Kidney (tissue), 14 donors: ENCODE data around the gene LIMK1. TPM values are rescaled to one million over a fixed set of nuclear protein-coding genes. Genes with fewer than 3 reads are reported as not detected.
A peak's percentile ranks its signal among the peaks of the same experiment; 100 is the strongest.

ENCODE experiments used
- DNase-seq, 5 donors: peaks; one replicate each; pipeline ENCODE4 v3.0.0-alpha.2; 2013 to 2020
- FAIRE-seq: peaks from 2 replicates; lab custom pipeline; 2012; peaks lifted over from hg19 to GRCh38; lab: Jason Lieb, UNC
- H3K27ac ChIP-seq, 2 donors: one replicate each; pipeline ENCODE4 v1.7.0; 2013; ENCODE audit warnings: low read depth in 2 of 2, low read length in 2 of 2, inconsistent platforms in 1 of 2
- H3K27me3 ChIP-seq: one replicate; pipeline ENCODE4 v1.7.1; 2013; ENCODE audit warnings: low read length, inconsistent platforms; ENCODE audit not compliant: control insufficient read depth, insufficient read depth
- H3K36me3 ChIP-seq, 3 donors: one replicate each; pipeline versions ENCODE4 v1.7.0 to v1.7.1; 2013; ENCODE audit warnings: low read length in 3 of 3, control low read depth in 1 of 3, inconsistent platforms in 1 of 3; ENCODE audit not compliant: insufficient read depth in 3 of 3, control insufficient read depth in 2 of 3
- H3K4me1 ChIP-seq, 3 donors: one replicate each; pipeline versions ENCODE4 v1.7.0 to v1.7.1; 2013; ENCODE audit warnings: low read length in 3 of 3, inconsistent platforms in 1 of 3, low read depth in 1 of 3; ENCODE audit not compliant: control insufficient read depth in 2 of 3, insufficient read depth in 2 of 3
- H3K4me3 ChIP-seq, 3 donors: one replicate each; pipeline versions ENCODE4 v1.7.0 to v1.8.1; 2013; ENCODE audit warnings: low read length in 3 of 3, control low read depth in 1 of 3, inconsistent platforms in 1 of 3
- H3K9ac ChIP-seq, 3 donors: one replicate each; pipeline versions ENCODE4 v1.7.0 to v1.7.1; 2013; ENCODE audit warnings: low read length in 3 of 3, control low read depth in 1 of 3, inconsistent platforms in 1 of 3
- H3K9me3 ChIP-seq, 3 donors: one replicate each; pipeline versions ENCODE4 v1.7.0 to v1.7.1; 2013; ENCODE audit warnings: low read length in 3 of 3, control low read depth in 1 of 3, inconsistent platforms in 1 of 3; ENCODE audit not compliant: control insufficient read depth in 2 of 3, insufficient read depth in 1 of 3
- intact Hi-C: fragments of 100-400 bp; cut with DNase I; formaldehyde crosslinking; loops from one replicate; pipeline ENCODE4 v1.11.1; 2022
- polyA plus RNA-seq: library from polyadenylated mRNA; stranded (reverse); fragments of 350-450 nt; fragmentation: Illumina TruSeq; extraction: RNeasy Lipid Tissue Mini Kit (QIAGEN cat#74804); gene quantifications from one replicate; pipeline ENCODE4 v1.2.3, GENCODE V29; 2014; ENCODE audit warnings: low read depth, low replicate concordance; ENCODE audit not compliant: insufficient read depth
- total RNA-seq: library from RNA; stranded (reverse); fragmentation: NEBNext Ultra II Directional; extraction: Animal tissue kit (Norgen Biotek cat#: 25700); gene quantifications from one replicate; pipeline ENCODE4 v1.2.1, GENCODE V29; 2021
- TF ChIP-seq, protein P1 (sequence below): IDR thresholded peaks from 3 replicates; pipeline ENCODE4 v1.5.1; 2012; ENCODE audit warnings: mild to moderate bottlenecking, moderate library complexity, borderline replicate concordance; ENCODE audit not compliant: insufficient read depth; ENCODE audit errors: extremely low read depth
- donor health status: control.
- donor health status: control.
- donor health status: control.
- donor health status: control.
- donor health status: control.
- donor health status: DM: yes; HTN: yes; CAD: no.
- donor health status: Normal renal cell carcinoma (clear cell type).

LIMK1 gene
- total and polyA plus RNA-seq, 2 donors from 2014 or later = 9.1 to 23.8 TPM

DNA sequence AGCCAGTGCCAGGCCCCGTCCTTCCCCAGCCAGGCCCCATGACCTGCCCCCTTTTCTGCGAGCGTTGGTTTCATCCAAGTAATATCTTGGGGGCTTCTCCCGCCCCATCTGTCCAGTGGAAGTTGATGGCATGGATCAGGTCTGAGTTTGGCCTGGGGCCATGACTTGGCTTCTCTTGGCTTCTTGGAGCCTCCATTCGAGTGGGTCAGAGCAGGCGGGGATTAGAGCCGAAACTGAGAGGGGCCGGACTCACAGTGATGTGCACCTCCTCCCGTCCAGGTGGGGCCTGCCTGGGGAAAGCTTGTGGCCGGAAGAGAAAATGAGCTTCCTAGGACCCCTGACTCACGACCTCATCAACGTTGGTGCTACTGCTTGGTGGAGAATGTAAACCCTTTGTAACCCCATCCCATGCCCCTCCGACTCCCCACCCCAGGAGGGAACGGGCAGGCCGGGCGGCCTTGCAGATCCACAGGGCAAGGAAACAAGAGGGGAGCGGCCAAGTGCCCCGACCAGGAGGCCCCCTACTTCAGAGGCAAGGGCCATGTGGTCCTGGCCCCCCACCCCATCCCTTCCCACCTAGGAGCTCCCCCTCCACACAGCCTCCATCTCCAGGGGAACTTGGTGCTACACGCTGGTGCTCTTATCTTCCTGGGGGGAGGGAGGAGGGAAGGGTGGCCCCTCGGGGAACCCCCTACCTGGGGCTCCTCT lies 15.1 kb upstream of the LIMK1 start:
- intact Hi-C loops = no loop called here

DNA sequence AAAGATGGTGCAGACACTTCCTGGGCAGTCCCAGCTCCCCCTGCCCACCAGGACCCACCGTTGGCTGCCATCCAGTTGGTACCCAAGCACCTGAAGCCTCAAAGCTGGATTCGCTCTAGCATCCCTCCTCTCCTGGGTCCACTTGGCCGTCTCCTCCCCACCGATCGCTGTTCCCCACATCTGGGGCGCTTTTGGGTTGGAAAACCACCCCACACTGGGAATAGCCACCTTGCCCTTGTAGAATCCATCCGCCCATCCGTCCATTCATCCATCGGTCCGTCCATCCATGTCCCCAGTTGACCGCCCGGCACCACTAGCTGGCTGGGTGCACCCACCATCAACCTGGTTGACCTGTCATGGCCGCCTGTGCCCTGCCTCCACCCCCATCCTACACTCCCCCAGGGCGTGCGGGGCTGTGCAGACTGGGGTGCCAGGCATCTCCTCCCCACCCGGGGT lies 14.5 kb upstream of the LIMK1 start:
- TF ChIP-seq, protein P1, sequence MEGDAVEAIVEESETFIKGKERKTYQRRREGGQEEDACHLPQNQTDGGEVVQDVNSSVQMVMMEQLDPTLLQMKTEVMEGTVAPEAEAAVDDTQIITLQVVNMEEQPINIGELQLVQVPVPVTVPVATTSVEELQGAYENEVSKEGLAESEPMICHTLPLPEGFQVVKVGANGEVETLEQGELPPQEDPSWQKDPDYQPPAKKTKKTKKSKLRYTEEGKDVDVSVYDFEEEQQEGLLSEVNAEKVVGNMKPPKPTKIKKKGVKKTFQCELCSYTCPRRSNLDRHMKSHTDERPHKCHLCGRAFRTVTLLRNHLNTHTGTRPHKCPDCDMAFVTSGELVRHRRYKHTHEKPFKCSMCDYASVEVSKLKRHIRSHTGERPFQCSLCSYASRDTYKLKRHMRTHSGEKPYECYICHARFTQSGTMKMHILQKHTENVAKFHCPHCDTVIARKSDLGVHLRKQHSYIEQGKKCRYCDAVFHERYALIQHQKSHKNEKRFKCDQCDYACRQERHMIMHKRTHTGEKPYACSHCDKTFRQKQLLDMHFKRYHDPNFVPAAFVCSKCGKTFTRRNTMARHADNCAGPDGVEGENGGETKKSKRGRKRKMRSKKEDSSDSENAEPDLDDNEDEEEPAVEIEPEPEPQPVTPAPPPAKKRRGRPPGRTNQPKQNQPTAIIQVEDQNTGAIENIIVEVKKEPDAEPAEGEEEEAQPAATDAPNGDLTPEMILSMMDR = no peak
- FAIRE-seq = no peak
- H3K27ac ChIP-seq = no peak overlapping the region
- H3K9ac ChIP-seq = no peak overlapping the region
- intact Hi-C loops = no loop called here
- H3K36me3 ChIP-seq = no peaks in the 10 kb centered on the region
- H3K4me3 ChIP-seq = no peak overlapping the region
- peak in 1 of 5 donors; percentile 69 for DNase-seq
- no peaks in the 10 kb centered on the region for H3K4me1 ChIP-seq
- no peaks in the 10 kb centered on the region for H3K9me3 ChIP-seq
- H3K27me3 ChIP-seq = no peaks in the 10 kb centered on the region

More for the DNA sequence above, 15.1 kb upstream of the LIMK1 start:
- no peak overlapping the region for H3K9ac ChIP-seq
- no peak overlapping the region for H3K27ac ChIP-seq
- TF ChIP-seq, protein P1 = no peak
- no peak overlapping the region for H3K4me3 ChIP-seq
- DNase-seq = peak in 1 of 5 donors; percentile 77
- no peaks in the 10 kb centered on the region for H3K36me3 ChIP-seq
- no peak for FAIRE-seq
- H3K27me3 ChIP-seq = no peaks in the 10 kb centered on the region
- H3K9me3 ChIP-seq = no peaks in the 10 kb centered on the region
- no peaks in the 10 kb centered on the region for H3K4me1 ChIP-seq

DNA sequence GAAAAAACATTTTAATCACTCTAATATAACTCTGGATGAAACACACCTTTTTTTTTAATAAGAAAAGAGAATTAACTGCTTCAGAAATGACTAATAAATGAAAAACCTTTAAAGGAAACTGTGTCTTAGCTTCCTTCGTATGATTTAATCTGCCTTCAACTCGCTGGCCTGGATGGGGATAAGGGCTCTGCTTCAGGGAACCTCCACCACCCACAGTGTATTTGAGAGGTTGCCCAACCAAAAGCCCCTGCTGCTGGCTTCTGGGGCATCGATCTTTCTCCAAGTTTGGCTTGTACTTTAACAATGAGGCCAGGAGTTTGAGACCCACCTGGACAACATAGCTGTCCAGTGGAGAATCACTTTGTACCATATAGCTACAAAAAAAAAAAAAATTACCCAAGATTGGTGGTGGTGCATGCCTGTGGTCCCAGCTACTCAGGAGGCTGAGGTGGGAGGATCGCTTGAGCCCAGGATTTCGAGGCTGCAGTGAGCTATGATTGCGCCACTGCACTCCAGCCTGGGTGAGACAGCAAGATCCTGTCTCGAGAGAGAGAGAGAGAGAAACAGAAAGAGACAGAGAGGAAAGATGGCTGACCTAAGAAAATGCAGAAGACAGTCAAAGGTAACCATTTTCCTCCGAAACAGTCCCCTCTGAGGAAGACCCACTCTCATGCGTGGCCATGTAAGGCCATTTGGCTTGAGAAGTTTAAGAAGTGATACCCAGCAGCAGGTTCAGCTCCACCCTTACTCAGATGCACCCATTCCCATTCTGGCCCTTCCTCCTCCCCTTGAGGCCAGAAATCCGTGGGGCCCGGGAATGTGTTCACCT lies 13.6 kb upstream of the LIMK1 start:
- no peak overlapping the region for H3K27ac ChIP-seq
- H3K9ac ChIP-seq = no peak overlapping the region
- no peaks in the 10 kb centered on the region for H3K27me3 ChIP-seq
- no peaks in the 10 kb centered on the region for H3K4me1 ChIP-seq
- no peak for FAIRE-seq
- H3K36me3 ChIP-seq = no peaks in the 10 kb centered on the region
- H3K9me3 ChIP-seq = no peaks in the 10 kb centered on the region
- no peak overlapping the region for H3K4me3 ChIP-seq
- TF ChIP-seq, protein P1 = no peak
- DNase-seq = peak in 1 of 5 donors; percentile 15
- intact Hi-C loops = no loop called here
